Measurements from ENCODE around the gene BAD.
"Not testable (repeated sequence)": the region's sequence is repeated elsewhere in the genome, so short reads cannot be mapped to it uniquely, and the experiment has no call there.

DNA sequence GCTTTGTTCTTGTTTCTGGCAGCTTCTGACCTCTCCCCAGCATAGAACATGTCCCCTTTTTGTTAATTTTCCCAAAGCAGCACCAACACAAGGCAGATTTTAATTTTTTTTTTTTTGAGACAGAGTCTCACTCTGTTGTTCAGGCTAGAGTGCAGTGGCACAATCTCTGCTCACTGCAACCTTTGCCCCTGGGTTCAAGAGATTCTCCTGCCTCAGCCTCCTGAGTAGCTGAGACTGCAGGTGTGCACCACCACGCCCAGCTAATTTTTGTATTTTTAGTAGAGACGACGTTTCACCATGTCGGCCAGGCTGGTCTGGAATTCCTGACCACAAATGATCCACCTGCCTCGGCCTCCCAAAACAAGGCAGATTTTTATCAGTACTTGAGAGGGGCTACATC lies 23.3 kb upstream of the BAD start:
- not testable (repeated sequence) for TF ChIP-seq CTCF, POLR2A (IDR thresholded peaks at IDR 0.05)

Measured in stomach (tissue), 4 donors.